ENCODE measurements around the gene ARF3.

ARF3 gene

GRCh38 chr12:48957141-48958048 lies at the start of gene ARF3:
ARF3 (minus strand) TSS chr12:48957487; CDS start chr12:48941095, 16,392 bp downstream.
- DNase-seq (ENCODE audit: low read depth in 2 of 2), result peak; percentile 90 to 94
- TF ChIP-seq CTCF (IDR thresholded peaks at IDR 0.05; ENCODE audit: low read depth, low read length), result no peak
- peak within 1 kb of the TSS; percentile 78 to 99 for H3K4me3 ChIP-seq (replicated peaks in 1 of 2; ENCODE audit: low read depth in 2 of 2, low read length in 2 of 2)

- no peak for DNase-seq (ENCODE audit: low read depth in 2 of 2)
- no peak overlapping the region for H3K4me3 ChIP-seq (replicated peaks in 1 of 2; ENCODE audit: low read depth in 2 of 2, low read length in 2 of 2)
- no peak for TF ChIP-seq CTCF (IDR thresholded peaks at IDR 0.05; ENCODE audit: low read depth, low read length)
Observed at GRCh38 chr12:49000346-49000745, 43.1 kb upstream of the ARF3 start.

- peak; percentile 29 to 40 for DNase-seq (ENCODE audit: low read depth in 2 of 2)
- H3K4me3 ChIP-seq (replicated peaks in 1 of 2; ENCODE audit: low read depth in 2 of 2, low read length in 2 of 2), result peak within 1 kb of the TSS; percentile 36 to 40
- no peak for TF ChIP-seq CTCF (IDR thresholded peaks at IDR 0.05; ENCODE audit: low read depth, low read length)
Observed at GRCh38 chr12:48999371-49000131, 42.3 kb upstream of the ARF3 start, which contains the start of gene DDN. DDN (minus strand) TSS chr12:48999375; CDS start chr12:48999287, 88 bp downstream.

- DNase-seq (ENCODE audit: low read depth in 2 of 2), result peak; percentile 22 to 24
- no peak for TF ChIP-seq CTCF (IDR thresholded peaks at IDR 0.05; ENCODE audit: low read depth, low read length)
Observed at GRCh38 chr12:48998497-48999353, 41.4 kb upstream of the ARF3 start.

GRCh38 chr12:48997719-48998496 lies 40.6 kb upstream of the ARF3 start:
- DNase-seq (ENCODE audit: low read depth in 2 of 2), result no peak

More at GRCh38 chr12:48998497-48999353, 41.4 kb upstream of the ARF3 start:
- H3K4me3 ChIP-seq (replicated peaks in 1 of 2; ENCODE audit: low read depth in 2 of 2, low read length in 2 of 2), result peak overlapping the region; percentile 36 to 40

More at GRCh38 chr12:48997719-48998496, 40.6 kb upstream of the ARF3 start:
- H3K4me3 ChIP-seq (replicated peaks in 1 of 2; ENCODE audit: low read depth in 2 of 2, low read length in 2 of 2), result peak overlapping the region; percentile 36 to 40
- TF ChIP-seq CTCF (IDR thresholded peaks at IDR 0.05; ENCODE audit: low read depth, low read length), result no peak
